ENCODE data around the gene MEIS2.

The MEIS2 gene

GRCh38 chr15:36860792-36861191, 239.6 kb downstream of the MEIS2 start:
- in situ Hi-C loops (cut with MboI; ENCODE audit: low sequenced_read_pairs), result no loop called here
- Histone ChIP-seq H3K27me3 (ENCODE audit: low read depth) (no peaks in the 10 kb centered on the region), H3K4me3 (no peak overlapping the region), H3K9me3 (no peaks in the 10 kb centered on the region), H3K36me3 (replicated peaks) (no peaks in the 10 kb centered on the region), H3K4me1 (no peaks in the 10 kb centered on the region)
- DNase-seq (ENCODE audit: low spot score in 2 of 2), result no peak

GRCh38 chr15:36858423-36858822, 241.9 kb downstream of the MEIS2 start:
- H3K4me3 ChIP-seq, result no peak overlapping the region
- H3K9me3 ChIP-seq, result no peaks in the 10 kb centered on the region
- H3K4me1 ChIP-seq, result no peaks in the 10 kb centered on the region
- no peak for DNase-seq (ENCODE audit: low spot score in 2 of 2)
- H3K27me3 ChIP-seq (ENCODE audit: low read depth), result no peaks in the 10 kb centered on the region
- no peaks in the 10 kb centered on the region for H3K36me3 ChIP-seq (replicated peaks)
- in situ Hi-C loops (cut with MboI; ENCODE audit: low sequenced_read_pairs), result no loop called here

- no peaks in the 10 kb centered on the region for H3K27me3 ChIP-seq (ENCODE audit: low read depth)
- DNase-seq (ENCODE audit: low spot score in 2 of 2), result no peak
- no peaks in the 10 kb centered on the region for H3K4me1 ChIP-seq
- in situ Hi-C loops (cut with MboI; ENCODE audit: low sequenced_read_pairs), result no loop called here
- no peaks in the 10 kb centered on the region for H3K9me3 ChIP-seq
- no peak overlapping the region for H3K4me3 ChIP-seq
- no peaks in the 10 kb centered on the region for H3K36me3 ChIP-seq (replicated peaks)
Observed at GRCh38 chr15:36856339-36856973, 243.9 kb downstream of the MEIS2 start.

- DNase-seq (ENCODE audit: low spot score in 2 of 2), result no peak
- H3K4me3 ChIP-seq, result no peak overlapping the region
- in situ Hi-C loops (cut with MboI; ENCODE audit: low sequenced_read_pairs), result no loop called here
- no peaks in the 10 kb centered on the region for H3K4me1 ChIP-seq
- no peaks in the 10 kb centered on the region for H3K27me3 ChIP-seq (ENCODE audit: low read depth)
- no peaks in the 10 kb centered on the region for H3K9me3 ChIP-seq
- H3K36me3 ChIP-seq (replicated peaks), result no peaks in the 10 kb centered on the region
Observed at GRCh38 chr15:36850864-36851263, 249.5 kb downstream of the MEIS2 start.

GRCh38 chr15:36845270-36845669, 255.1 kb downstream of the MEIS2 start:
- H3K9me3 ChIP-seq, result no peaks in the 10 kb centered on the region
- DNase-seq (ENCODE audit: low spot score in 2 of 2), result no peak
- H3K4me1 ChIP-seq, result peaks cover 10% of the 10 kb centered on the region; the same call in 1 of the 2 replicates
- no peak overlapping the region for H3K4me3 ChIP-seq
- no peaks in the 10 kb centered on the region for H3K27me3 ChIP-seq (ENCODE audit: low read depth)
- in situ Hi-C loops (cut with MboI; ENCODE audit: low sequenced_read_pairs), result no loop called here
- no peaks in the 10 kb centered on the region for H3K36me3 ChIP-seq (replicated peaks)

DNA sequence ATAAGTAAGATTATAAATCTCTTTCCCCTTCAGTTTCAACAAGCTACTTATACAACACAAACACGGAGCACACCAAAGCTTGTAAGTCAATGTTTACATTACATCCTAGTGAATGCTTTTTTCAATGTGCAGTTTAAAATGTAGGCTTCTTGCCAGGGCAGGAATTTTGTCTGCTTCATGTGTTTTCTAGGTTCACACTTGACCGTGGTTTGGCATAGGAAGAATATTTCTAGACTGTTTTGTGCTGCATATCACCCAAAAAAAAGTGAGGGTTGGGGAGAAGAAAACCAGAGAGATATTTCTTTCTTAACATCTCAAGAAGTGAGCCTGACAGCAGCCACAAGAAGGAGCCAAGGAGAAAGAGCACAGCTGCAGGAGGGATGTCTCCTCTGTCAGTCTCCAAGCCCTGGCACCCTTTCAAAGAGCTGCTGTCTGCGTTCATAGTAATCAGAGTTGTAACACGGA, 255.8 kb downstream of the MEIS2 start:
- Histone ChIP-seq H3K36me3 (replicated peaks) (no peaks in the 10 kb centered on the region), H3K4me1 (peaks cover 10% of the 10 kb centered on the region; the same call in 1 of the 2 replicates), H3K4me3 (no peak overlapping the region), H3K9me3 (no peaks in the 10 kb centered on the region), H3K27me3 (ENCODE audit: low read depth) (no peaks in the 10 kb centered on the region)
- in situ Hi-C loops (cut with MboI; ENCODE audit: low sequenced_read_pairs), result no loop called here
- DNase-seq (ENCODE audit: low spot score in 2 of 2), result peak; percentile 15 to 31

DNA sequence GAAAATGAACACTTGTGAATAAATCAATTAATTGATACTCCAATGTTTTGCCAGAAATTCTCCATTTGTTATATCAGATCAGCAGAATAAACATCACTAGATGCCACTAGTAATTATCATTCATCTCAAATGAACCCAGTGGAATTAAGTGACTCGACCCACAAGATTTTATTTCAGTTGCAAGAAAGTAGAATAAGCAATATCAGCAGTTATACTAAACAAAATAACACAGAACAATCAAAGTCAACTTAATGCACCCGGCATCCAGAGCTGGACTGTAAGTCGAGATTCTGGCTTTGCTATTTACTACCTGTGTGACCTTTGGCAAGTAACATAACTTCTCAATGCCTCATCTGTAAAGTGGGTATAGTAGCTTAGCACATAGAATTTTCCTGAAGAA, 256.5 kb downstream of the MEIS2 start:
- H3K4me1 ChIP-seq, result peaks cover 10% of the 10 kb centered on the region; the same call in 1 of the 2 replicates
- no peaks in the 10 kb centered on the region for H3K27me3 ChIP-seq (ENCODE audit: low read depth)
- in situ Hi-C loops (cut with MboI; ENCODE audit: low sequenced_read_pairs), result no loop called here
- H3K36me3 ChIP-seq (replicated peaks), result no peaks in the 10 kb centered on the region
- H3K9me3 ChIP-seq, result no peaks in the 10 kb centered on the region
- DNase-seq (ENCODE audit: low spot score in 2 of 2), result no peak
- H3K4me3 ChIP-seq, result no peak overlapping the region

DNA sequence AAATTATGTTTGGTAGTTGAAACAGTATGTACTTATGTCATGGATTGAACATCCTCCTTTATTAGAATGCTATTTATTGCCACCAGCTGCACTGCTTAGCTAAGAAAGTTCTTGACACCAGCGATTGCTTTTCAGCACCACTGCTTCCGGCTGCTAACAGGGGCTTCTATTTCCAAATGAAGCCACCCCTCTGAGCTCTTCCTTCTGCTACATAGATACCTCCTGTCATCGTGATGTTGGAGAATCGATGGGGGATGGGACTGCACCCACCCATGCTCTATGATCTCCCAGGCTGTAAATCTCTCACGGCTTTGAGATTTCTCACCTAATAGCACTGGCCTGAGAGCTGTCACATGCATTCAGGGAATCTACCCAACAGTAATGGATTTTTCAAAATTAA, 259.2 kb downstream of the MEIS2 start:
- in situ Hi-C loops (cut with MboI; ENCODE audit: low sequenced_read_pairs), result no loop called here
- no peak overlapping the region for H3K4me3 ChIP-seq
- no peak for DNase-seq (ENCODE audit: low spot score in 2 of 2)

More for the DNA sequence above, 259.2 kb downstream of the MEIS2 start:
- Histone ChIP-seq H3K36me3 (replicated peaks) (no peaks in the 10 kb centered on the region), H3K27me3 (ENCODE audit: low read depth) (no peaks in the 10 kb centered on the region), H3K9me3 (no peaks in the 10 kb centered on the region), H3K4me1 (peaks cover 10% of the 10 kb centered on the region; the same call in 1 of the 2 replicates)
